ENCODE data around the gene DGKE. TPM values are rescaled to one million over a fixed set of nuclear protein-coding genes. Genes with fewer than 3 reads are reported as not detected.

The DGKE gene
- total RNA-seq, 2 donors from 2014 or later, result 44.1 to 49.9 TPM

DNA sequence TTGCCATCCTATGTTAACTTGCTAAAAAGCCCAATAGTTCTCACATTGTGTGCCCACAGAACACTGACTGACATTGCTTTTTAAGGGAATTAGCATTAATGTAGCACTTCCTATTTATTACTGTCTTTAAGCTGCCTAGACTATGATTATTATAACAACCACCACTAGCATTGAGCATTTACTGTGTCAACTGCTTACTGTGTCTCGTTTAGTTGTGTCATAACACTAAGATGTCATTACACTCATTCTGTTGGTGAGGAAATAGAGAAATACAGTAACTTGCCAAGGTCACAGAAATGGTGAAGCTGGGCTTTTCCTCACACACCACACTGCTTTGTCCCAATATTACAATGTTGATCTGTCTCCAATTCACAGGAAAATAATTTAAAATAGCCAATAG is 49.7 kb downstream of the DGKE start:
- Mint-ChIP-seq H3K27ac (peak overlapping the region; percentile 17), H3K9me3 (peaks cover 3% of the 10 kb centered on the region), H3K27me3 (no peaks in the 10 kb centered on the region), H3K36me3 (ENCODE audit: low read depth) (peaks cover 31% of the 10 kb centered on the region), H3K4me1 (peaks cover 18% of the 10 kb centered on the region), H3K4me3 (no peak overlapping the region)
- no peak for ATAC-seq (replicated peaks)

DNA sequence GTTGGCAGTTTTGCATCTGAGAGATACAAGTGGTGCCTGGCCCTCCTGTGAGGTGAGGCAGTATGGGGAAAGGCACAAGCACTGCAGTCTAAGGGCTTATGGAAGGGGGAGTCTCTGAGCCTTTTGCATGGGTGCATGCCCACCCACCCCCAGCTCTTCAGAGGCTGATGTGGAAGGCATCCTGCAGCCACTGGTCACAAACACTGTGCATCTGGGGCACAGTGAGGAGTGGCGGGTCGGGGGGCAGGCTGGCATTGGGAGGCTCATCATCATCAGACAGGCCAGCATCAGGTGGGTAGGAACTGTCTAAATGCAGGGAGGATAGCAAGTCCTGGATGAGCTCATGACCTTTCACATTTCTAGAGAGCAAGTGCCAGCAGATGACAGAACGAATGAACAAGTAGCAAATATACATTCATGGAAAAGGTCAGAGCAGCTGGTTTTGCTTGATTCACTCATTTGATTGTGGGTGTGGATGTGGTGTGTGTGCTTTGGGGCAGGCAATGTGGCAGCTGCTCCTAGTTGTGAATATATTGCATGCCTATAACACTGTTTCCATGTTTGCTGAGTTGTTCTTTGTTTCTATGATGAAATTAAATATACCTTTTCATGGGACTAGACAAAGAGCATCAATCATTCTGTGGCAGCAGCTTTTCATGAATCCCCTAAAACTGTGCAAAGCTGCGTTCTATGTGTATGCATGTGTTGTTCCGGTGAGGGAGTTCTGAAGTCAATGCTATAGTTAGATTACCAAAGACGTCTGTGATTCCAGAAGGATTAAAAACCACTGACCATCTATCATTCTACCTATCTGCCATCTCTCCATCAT is 50.7 kb downstream of the DGKE start:
- ATAC-seq (replicated peaks), result peak; percentile 54
- Mint-ChIP-seq H3K27ac (peak overlapping the region; percentile 20), H3K27me3 (no peaks in the 10 kb centered on the region), H3K4me1 (peaks cover 18% of the 10 kb centered on the region), H3K36me3 (ENCODE audit: low read depth) (peaks cover 42% of the 10 kb centered on the region), H3K9me3 (peaks cover 3% of the 10 kb centered on the region), H3K4me3 (no peak overlapping the region)

DNA sequence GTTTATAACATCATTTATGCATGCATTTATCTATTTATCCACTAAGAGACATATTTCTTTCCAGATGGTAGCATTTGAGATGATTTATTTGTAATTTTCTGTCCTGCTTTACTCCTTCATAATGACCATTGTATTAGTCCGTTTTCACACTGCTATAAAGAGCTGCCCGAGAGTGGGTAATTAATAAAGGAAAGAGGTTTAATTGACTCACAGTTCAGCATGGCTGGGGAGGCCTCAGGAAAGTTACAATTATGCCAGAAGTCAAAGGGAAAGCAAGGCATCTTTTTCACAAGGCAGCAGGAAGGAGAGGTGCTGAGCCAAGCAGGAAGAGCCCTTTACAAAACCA is 51.3 kb downstream of the DGKE start:
- Mint-ChIP-seq H3K4me3 (no peak overlapping the region), H3K4me1 (peaks cover 18% of the 10 kb centered on the region), H3K27ac (peak overlapping the region; percentile 20), H3K36me3 (ENCODE audit: low read depth) (peaks cover 48% of the 10 kb centered on the region), H3K27me3 (no peaks in the 10 kb centered on the region), H3K9me3 (peaks cover 3% of the 10 kb centered on the region)
- no peak for ATAC-seq (replicated peaks)

DNA sequence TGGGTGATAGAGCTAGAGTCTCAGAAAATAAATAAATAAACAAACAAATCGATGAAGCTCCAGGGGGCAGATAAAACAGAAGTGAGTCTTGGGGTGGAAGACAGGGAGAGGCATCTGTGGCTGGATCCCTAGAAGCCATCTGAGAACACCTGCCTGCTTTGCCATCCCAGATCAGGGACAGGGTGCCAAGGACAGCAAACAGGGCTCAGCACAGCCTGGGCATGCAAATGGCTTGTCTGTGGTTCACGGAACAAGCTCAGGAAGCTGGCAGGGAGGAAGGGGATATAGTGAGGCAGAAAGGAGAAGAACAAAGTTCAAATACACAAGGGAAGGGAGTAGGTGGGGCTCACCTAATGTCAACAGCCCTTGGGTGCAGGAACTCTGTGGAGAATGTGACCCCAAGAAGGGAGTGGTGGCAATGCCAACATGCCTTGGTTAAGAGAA is 52.4 kb downstream of the DGKE start:
- Mint-ChIP-seq H3K4me1 (peaks cover 18% of the 10 kb centered on the region), H3K9me3 (peaks cover 3% of the 10 kb centered on the region), H3K27ac (peak overlapping the region; percentile 73), H3K36me3 (ENCODE audit: low read depth) (peaks cover 58% of the 10 kb centered on the region), H3K4me3 (no peak overlapping the region), H3K27me3 (no peaks in the 10 kb centered on the region)
- no peak for ATAC-seq (replicated peaks)

DNA sequence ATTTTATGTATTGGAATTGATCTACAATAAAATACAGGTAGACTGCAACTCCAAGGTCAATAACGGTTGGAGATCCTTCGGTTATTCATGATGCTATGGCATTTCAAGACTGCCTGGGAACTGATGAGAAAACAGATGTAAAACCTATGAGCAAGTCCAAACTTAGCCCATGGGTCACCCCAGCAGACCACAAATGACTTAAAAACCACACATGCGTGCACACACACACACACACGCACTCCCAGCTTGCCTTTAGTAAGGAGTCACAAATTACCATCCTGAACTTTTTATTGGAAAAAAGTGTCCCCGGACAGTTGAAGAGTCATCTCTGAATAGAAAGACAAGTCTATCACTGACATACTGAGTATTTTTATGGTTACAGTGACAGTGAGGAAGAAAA is 53.2 kb downstream of the DGKE start:
- ATAC-seq (replicated peaks), result peak; percentile 20
- Mint-ChIP-seq H3K36me3 (ENCODE audit: low read depth) (peaks cover 66% of the 10 kb centered on the region), H3K4me1 (peaks cover 19% of the 10 kb centered on the region), H3K27me3 (no peaks in the 10 kb centered on the region), H3K27ac (peak overlapping the region; percentile 84), H3K4me3 (no peak overlapping the region), H3K9me3 (peaks cover 3% of the 10 kb centered on the region)

DNA sequence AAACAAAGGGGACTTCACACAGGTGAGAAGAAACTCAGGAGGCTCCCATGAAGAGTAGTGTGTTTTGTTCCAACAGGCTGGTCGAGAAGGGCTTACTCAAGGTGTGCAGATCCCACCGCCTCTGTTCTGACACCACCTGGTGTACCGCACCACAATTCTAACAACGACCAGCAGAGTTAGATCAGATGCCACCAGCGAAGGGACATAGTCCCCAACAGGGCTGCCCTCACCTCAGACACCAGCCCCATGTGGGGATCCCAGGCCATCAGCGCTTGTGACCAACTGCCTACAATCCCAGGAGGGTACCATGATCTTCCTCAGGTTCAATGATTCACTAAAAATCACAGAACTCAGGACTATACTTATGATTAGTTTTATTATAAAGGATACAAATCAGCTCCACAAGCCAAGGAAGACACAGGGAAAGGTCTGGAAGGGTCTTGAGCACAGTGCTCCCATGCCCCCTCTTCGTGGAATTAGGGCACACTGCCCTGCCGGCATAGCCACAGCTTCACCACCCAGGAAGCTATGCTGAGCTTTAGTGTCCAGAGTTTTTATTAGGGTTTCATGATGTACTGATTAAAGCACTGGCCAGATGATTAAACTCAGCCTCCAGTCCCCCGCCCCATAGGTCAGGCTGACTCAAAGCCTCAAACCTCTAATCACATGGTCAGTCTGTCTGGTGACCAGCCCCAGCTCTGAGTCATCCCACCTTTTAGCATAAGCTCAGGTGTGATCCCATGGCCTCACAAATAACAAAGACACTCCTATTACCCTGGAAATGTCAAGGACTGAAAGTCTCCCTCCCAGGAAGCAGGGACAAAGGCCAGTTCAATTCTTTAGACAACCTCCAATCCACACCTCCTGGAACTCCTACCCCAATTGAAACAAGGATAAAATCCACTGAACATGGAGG is 53.9 kb downstream of the DGKE start:
- H3K4me3 Mint-ChIP-seq, result no peak overlapping the region
- H3K4me1 Mint-ChIP-seq, result peaks cover 26% of the 10 kb centered on the region
- peak overlapping the region; percentile 84 for H3K27ac Mint-ChIP-seq
- peaks cover 3% of the 10 kb centered on the region for H3K9me3 Mint-ChIP-seq
- no peaks in the 10 kb centered on the region for H3K27me3 Mint-ChIP-seq
- ATAC-seq (replicated peaks), result peak; percentile 47
- peaks cover 73% of the 10 kb centered on the region for H3K36me3 Mint-ChIP-seq (ENCODE audit: low read depth)

DNA sequence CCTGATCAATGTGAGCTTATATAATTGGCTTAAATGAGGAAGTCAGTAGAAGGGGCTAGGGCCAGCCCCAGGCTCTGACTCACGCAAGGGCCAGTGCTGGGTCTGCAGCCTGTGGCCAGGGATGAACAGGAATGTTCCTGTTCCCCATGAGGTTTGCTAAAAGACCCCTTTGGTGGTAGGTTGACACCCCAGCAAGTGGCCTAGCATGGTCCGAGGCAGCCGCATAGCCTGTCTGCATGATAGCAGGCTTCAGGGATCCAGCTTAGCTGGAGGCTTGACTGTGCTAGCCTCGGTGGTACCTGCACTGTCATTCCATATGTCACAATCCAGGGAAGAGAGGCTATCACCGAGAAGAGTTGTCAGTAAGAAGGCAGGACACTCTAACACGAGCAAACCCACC is 56.4 kb downstream of the DGKE start:
- Mint-ChIP-seq H3K36me3 (ENCODE audit: low read depth) (peaks cover 99% of the 10 kb centered on the region), H3K27ac (no peak overlapping the region), H3K27me3 (no peaks in the 10 kb centered on the region), H3K4me1 (peaks cover 28% of the 10 kb centered on the region), H3K9me3 (peaks cover 3% of the 10 kb centered on the region), H3K4me3 (no peak overlapping the region)
- no peak for ATAC-seq (replicated peaks)

DNA sequence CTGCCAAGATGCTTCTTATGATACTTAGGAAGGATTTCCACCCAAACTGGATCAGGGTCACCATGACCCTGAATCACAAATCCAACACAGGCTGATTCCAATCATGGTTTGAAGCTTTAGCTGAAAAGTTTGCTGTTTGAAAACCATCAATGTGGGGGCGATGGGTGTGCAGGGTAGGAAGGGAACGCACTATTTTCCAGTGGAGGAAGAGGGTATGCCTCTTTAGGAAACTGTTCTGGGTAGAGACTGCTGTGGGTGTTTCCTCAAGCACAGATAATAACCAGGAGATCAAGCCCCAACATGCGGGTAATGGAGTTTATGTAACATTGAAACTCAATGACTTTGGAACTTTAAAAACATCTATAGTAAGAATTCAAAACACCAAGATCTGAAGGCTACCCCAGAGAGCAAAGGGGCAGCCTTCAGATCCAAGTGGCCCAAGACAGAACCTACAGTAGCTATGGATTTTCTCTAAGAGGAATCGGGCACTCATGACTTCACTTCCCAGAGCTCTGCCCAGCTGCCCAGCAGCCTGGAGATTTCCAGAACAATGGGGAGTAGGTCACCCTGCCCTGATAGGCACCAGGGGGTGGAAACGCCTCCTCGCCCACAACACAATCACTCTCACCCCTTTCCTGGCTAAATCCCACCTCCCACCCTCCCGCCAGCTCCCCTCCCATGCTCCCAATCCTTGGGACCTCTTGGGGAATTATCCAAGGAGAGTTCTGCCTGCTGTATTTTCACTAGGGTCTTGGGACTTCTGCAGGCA is 57.1 kb downstream of the DGKE start:
- no peak for ATAC-seq (replicated peaks)
- peaks cover 30% of the 10 kb centered on the region for H3K4me1 Mint-ChIP-seq
- H3K27ac Mint-ChIP-seq, result no peak overlapping the region
- no peaks in the 10 kb centered on the region for H3K27me3 Mint-ChIP-seq
- peaks cover 100% of the 10 kb centered on the region for H3K36me3 Mint-ChIP-seq (ENCODE audit: low read depth)
- peaks cover 3% of the 10 kb centered on the region for H3K9me3 Mint-ChIP-seq
- no peak overlapping the region for H3K4me3 Mint-ChIP-seq

DNA sequence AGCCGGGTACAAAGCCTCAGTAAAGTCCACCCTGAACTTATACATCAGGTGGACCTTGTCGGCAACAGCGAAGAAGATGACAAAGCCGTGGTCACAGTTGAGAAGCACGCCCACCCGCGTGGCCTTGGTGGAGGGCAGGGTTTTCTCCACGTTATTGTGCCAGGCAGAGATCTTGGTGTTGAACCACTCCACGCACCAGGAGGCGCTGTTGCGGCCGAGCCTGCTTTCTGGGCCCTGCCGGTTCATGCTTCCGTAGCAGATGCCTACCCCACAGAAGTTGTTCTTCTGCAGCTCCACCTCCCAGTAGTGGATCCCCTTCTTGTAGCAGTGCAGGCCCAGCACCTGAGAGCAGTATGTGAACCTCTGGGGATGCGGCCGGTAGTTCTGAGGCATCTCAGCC is 57.8 kb downstream of the DGKE start:
- peaks cover 100% of the 10 kb centered on the region for H3K36me3 Mint-ChIP-seq (ENCODE audit: low read depth)
- no peak overlapping the region for H3K27ac Mint-ChIP-seq
- H3K4me1 Mint-ChIP-seq, result peaks cover 26% of the 10 kb centered on the region
- no peak overlapping the region for H3K4me3 Mint-ChIP-seq
- peak; percentile 47 for ATAC-seq (replicated peaks)
- H3K27me3 Mint-ChIP-seq, result no peaks in the 10 kb centered on the region
- H3K9me3 Mint-ChIP-seq, result peaks cover 3% of the 10 kb centered on the region

DNA sequence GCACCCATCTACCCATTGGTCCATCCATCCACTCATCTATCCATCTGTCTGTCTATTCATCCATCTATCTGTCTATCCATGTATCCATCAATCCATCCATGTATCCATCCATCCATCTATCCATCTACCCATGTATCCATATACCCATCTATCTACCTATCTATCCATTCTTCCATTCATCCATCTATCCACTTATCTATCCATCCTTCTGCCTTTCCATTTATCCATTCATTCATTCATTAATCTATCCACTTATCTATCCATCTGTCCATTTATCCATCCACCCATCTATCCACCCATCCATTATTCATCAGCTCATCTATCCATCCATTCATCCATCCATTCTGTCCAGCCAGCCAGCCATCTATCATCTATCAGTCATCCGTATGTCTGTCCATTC is 58.4 kb downstream of the DGKE start:
- no peak for ATAC-seq (replicated peaks)
- Mint-ChIP-seq H3K4me1 (peaks cover 26% of the 10 kb centered on the region), H3K9me3 (peaks cover 2% of the 10 kb centered on the region), H3K36me3 (ENCODE audit: low read depth) (peaks cover 100% of the 10 kb centered on the region), H3K27me3 (no peaks in the 10 kb centered on the region), H3K4me3 (no peak overlapping the region), H3K27ac (peak overlapping the region; percentile 1)

DNA sequence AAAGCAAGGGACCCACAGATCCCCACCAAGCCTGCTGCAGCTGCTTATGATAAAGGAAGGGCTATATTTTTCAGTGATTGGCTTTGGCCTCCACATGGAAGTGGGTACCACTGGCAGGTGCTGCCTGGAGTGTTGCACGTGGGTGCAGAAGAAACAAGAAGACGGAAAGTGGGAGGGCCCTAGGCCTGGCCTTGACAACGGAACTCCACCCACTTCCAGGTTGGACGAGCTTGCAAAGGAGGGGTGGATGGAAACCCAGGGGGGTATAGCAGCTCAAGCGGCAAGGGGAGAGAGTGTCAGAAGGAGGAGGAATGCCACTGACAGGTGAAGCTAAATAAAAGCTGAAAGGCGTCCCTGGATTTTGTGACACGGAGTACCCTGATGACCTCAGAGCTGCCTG is 59.6 kb downstream of the DGKE start:
- H3K27ac Mint-ChIP-seq, result peak overlapping the region; percentile 1

DNA sequence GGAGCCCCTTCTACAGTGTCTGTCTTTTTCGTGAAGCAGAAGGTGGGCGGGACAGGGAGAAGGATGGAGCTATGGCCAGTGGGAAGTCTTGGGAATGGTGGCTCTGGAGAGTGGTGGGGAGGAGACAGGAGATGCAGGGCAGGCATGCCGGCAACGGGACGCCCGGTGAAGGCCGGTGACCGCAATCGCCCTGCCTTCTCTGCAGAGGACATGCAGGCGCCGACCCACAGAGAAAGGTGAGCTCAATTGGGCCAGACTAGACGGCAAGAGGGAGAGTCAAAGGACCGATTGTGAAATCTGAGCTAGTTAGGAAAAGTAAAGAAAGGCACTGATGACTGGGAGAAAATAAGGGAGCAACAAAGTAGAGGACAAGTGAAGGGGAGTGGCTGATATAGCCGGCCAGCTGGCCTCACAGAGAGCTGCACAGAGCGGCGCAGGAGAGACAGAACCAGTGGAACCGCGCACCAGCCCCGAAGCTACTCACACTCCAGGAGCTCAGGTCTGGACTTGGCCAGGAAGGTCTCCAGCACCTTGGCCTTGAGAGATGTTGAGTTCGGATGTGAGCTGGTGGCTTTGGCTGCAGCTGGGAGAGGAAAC is 61.0 kb downstream of the DGKE start:
- ATAC-seq (replicated peaks), result no peak
- Mint-ChIP-seq H3K27ac (peak overlapping the region; percentile 67), H3K36me3 (ENCODE audit: low read depth) (peaks cover 100% of the 10 kb centered on the region), H3K4me1 (peaks cover 33% of the 10 kb centered on the region), H3K4me3 (no peak overlapping the region), H3K27me3 (no peaks in the 10 kb centered on the region), H3K9me3 (no peaks in the 10 kb centered on the region)

More for the DNA sequence above, 59.6 kb downstream of the DGKE start:
- Mint-ChIP-seq H3K27me3 (no peaks in the 10 kb centered on the region), H3K4me3 (no peak overlapping the region), H3K36me3 (ENCODE audit: low read depth) (peaks cover 100% of the 10 kb centered on the region), H3K9me3 (no peaks in the 10 kb centered on the region), H3K4me1 (peaks cover 33% of the 10 kb centered on the region)
- ATAC-seq (replicated peaks), result no peak

DNA sequence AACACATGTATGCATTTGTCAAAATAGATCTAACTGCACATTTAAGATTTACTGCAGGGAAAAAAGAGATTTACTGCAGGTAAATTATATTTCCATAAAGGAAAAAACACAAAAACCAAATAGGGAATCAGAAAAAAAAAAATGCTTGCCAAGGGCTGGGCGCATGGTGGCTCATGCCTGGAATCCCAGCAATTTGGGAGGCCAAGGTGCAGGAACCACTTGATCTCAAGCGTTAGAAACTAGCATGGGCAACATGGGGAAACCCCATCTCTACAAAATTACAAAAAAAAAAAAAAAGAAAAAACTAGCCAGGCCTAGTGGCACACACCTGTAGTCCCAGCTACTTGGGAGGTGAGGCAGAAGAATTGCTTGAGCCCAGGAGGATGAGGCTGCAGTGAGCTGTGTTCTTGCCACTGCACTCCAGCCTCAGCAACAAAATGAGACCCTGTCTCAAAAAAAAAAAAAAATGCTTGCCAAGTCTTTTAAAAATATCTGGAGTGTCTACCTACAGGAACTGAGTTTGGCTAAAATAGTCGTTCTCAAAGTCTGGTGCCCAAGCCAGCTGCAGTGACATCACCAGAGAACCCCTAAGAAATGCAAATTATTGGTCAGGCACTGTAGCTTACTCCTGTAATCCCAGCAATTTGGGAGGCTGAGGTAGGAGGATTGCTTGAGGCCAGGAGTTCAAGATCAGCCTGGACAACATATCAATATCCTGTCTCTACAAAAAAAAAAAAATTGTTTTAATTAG is 62.4 kb downstream of the DGKE start:
- H3K27me3 Mint-ChIP-seq, result no peaks in the 10 kb centered on the region
- H3K4me1 Mint-ChIP-seq, result peaks cover 38% of the 10 kb centered on the region
- no peak overlapping the region for H3K27ac Mint-ChIP-seq
- peaks cover 100% of the 10 kb centered on the region for H3K36me3 Mint-ChIP-seq (ENCODE audit: low read depth)
- H3K4me3 Mint-ChIP-seq, result no peak overlapping the region
- H3K9me3 Mint-ChIP-seq, result no peaks in the 10 kb centered on the region
- no peak for ATAC-seq (replicated peaks)

All from activated T-helper 17 cell treated with anti-CD3 and anti-CD28 coated beads, Interleukin-2, amount 50 U/mL, for 72 hours (primary cell).